HL-60 (cell line): ENCODE results near the gene GPR135.
A peak's percentile ranks its signal among the peaks of the same experiment; 100 is the strongest.

Source experiments
- DNase-seq, 2 experiments: peaks; one replicate each; pipeline ENCODE4 v3.0.0-alpha.2; 2010 to 2020; ENCODE audit warnings: low read depth in 1 of 2, low spot score in 1 of 2
- H3K27ac ChIP-seq: fragments of 250-450 bp; sonication (Bioruptor Pico); replicated peaks from 2 replicates; pipeline ENCODE4 v1.5.1; 2020; ENCODE audit warnings: mild to moderate bottlenecking, moderate library complexity
- H3K27me3 ChIP-seq: fragments of 250-450 bp; sonication (Bioruptor Pico); 2 replicates; pipeline ENCODE4 v1.5.1; 2021; ENCODE audit warnings: mild to moderate bottlenecking, moderate library complexity; ENCODE audit not compliant: insufficient read depth, poor library complexity, severe bottlenecking
- H3K4me3 ChIP-seq: replicated peaks from 2 replicates; pipeline ENCODE4 v1.5.1; 2011; ENCODE audit warnings: mild to moderate bottlenecking, control low read depth, low read length; ENCODE audit not compliant: insufficient read depth
- CTCF ChIP-seq: IDR thresholded peaks from one replicate; pipeline ENCODE4 v1.5.1; 2011; ENCODE audit warnings: low read length, control low read depth, inconsistent platforms; ENCODE audit not compliant: insufficient read depth
- GABPA ChIP-seq: IDR thresholded peaks from 2 replicates; pipeline ENCODE4 v1.6.1; 2012; ENCODE audit warnings: low read depth
- POLR2AphosphoS5 ChIP-seq: IDR thresholded peaks from 2 replicates; pipeline ENCODE4 v1.6.1; 2012; ENCODE audit warnings: low read depth
- REST ChIP-seq: IDR thresholded peaks from 2 replicates; pipeline ENCODE4 v1.6.1; 2012; ENCODE audit warnings: low read depth; ENCODE audit not compliant: insufficient replicate concordance
- SPI1 ChIP-seq: IDR thresholded peaks from 2 replicates; pipeline ENCODE4 v1.6.1; 2012; ENCODE audit warnings: low read depth, mild to moderate bottlenecking, borderline replicate concordance

Gene GPR135

GRCh38 chr14:59483819-59484638, 18.8 kb upstream of the GPR135 start, which contains the start of the genes JKAMP and L3HYPDH:
TSS of gene JKAMP (plus strand) at chr14:59484517. CDS start at chr14:59484590, 73 bp downstream.
TSS of gene L3HYPDH (minus strand) at chr14:59484408. CDS start at chr14:59484316, 92 bp downstream.
- Histone ChIP-seq H3K27ac (peak within 1 kb of the TSS; percentile 95), H3K4me3 (peak within 1 kb of the TSS; percentile 73), H3K27me3 (no peaks in the 10 kb centered on the region)
- DNase-seq, result peak; percentile 84 to 97
- TF ChIP-seq POLR2AphosphoS5, result peak; percentile 94
- peak; percentile 51 for TF ChIP-seq CTCF
- peak; percentile 75 for TF ChIP-seq REST
- no peak for TF ChIP-seq GABPA
- TF ChIP-seq SPI1, result peak; percentile 72; the same call in 1 of the 2 replicates

GRCh38 chr14:59483363-59483762, 18.2 kb upstream of the GPR135 start:
- DNase-seq, result no peak
- TF ChIP-seq CTCF (no peak), SPI1 (no peak), REST (no peak), POLR2AphosphoS5 (no peak)
- H3K27me3 ChIP-seq, result no peaks in the 10 kb centered on the region

GRCh38 chr14:59482541-59483331, 17.6 kb upstream of the GPR135 start:
- Histone ChIP-seq H3K4me3 (peak overlapping the region; percentile 73), H3K27ac (no peak overlapping the region), H3K27me3 (no peaks in the 10 kb centered on the region)
- DNase-seq, result no peak
- TF ChIP-seq POLR2AphosphoS5, result no peak
- TF ChIP-seq CTCF, result no peak
- no peak for TF ChIP-seq GABPA
- TF ChIP-seq SPI1, result no peak
- no peak for TF ChIP-seq REST

More at GRCh38 chr14:59483363-59483762, 18.2 kb upstream of the GPR135 start:
- Histone ChIP-seq H3K27ac (peak overlapping the region; percentile 95), H3K4me3 (peak overlapping the region; percentile 73)
